Stimulated activated CD4-positive, alpha-beta T cell treated with anti-CD3 and anti-CD28 coated beads, Interleukin-1b, Interleukin-23, amount 100 ng/mL, for 4 hours (primary cell): ENCODE measurements around the gene HSF2BP.
"Not testable (repeated sequence)": the region's sequence is repeated elsewhere in the genome, so short reads cannot be mapped to it uniquely, and the experiment has no call there.

Experiments used
- DNase-seq, 2 donors: peaks; one replicate each; pipeline ENCODE4 v3.0.0-alpha.2; 2020; ENCODE audit warnings: low read depth in 2 of 2

Gene HSF2BP

DNA sequence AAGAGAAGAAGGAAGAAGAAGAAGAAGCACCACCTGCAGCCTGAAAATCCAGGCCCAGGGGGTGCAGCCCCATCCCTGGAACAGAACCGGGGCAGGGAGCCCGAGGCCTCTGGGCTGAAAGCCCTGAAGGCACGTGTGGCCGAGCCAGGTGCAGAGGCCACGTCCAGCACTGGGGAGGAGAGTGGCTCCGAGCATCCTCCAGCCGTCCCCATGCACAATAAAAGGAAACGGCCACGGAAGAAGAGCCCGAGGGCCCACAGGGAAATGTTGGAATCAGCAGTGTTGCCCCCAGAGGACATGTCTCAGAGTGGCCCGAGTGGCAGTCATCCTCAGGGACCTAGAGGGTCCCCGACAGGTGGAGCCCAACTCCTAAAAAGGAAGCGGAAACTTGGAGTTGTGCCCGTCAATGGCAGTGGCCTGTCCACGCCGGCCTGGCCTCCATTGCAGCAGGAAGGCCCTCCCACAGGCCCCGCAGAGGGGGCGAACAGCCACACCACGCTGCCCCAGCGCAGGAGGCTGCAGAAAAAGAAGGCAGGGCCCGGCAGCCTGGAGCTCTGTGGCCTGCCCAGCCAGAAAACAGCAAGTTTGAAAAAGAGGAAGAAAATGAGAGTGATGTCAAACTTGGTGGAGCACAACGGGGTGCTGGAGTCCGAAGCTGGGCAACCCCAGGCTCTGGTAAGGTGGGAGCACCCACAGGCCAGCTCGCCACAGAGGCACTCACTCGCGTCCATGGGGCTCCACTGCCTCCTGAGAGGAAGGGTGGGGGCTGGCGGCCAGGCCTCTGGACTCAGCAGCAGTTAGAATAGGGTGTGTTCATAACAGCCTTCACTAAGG lies 28.5 kb upstream of the HSF2BP start:
- no peak for DNase-seq

DNA sequence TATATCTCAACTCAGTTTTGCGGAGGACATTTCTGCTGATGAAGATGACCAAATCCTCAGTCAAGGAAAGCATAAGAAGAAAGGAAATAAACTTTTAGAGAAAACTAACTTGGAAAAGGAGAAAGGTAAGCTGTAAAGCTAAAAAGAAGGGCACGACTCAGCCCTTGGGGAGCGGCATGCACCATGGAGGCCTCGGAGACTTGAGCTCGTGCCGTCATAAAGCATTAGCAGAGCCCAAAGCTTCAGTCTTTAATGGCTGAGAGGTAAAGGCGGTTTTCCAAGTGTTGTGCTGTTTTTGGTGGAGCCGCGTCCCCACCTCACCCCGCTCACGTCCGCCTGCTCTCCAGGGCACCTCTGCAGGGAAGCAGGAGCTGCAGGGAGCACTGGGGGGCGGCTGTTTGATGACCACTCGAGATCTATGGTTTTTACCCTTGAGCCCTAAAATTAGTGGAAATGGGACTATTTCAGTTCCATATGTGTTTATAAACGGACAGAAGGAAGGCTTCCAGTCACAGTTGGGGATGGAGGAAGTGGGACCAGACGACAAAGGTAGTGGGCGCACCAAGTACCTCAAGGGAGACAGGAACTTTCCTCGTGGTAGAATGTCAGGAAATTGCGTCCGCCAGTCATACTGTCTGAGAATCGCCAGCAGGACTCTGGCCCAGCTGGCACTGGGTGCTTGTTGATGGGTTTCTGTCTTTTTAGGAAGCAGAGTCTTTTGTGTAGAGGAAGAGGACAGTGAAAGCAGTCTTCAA lies 27.7 kb upstream of the HSF2BP start:
- DNase-seq: no peak

DNA sequence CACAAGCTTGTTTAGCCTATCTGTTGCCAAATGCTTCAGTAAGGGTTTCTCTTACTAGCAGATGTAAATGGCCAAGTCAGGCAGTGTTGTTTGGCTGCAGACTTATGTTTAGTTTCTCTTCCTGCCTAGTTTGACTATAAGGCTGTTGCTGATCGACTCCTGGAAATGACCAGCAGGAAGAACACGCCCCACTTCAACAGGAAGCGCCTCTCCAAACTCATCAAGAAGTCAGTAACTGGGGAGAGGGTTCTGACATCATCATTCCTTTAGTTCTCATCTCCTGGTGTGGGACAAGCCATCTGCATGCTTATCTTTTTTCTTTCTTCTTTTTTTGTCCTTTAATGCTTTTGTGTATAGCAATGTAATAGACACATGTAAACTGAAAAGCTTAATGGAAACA lies 25.1 kb upstream of the HSF2BP start:
- no peak for DNase-seq

DNA sequence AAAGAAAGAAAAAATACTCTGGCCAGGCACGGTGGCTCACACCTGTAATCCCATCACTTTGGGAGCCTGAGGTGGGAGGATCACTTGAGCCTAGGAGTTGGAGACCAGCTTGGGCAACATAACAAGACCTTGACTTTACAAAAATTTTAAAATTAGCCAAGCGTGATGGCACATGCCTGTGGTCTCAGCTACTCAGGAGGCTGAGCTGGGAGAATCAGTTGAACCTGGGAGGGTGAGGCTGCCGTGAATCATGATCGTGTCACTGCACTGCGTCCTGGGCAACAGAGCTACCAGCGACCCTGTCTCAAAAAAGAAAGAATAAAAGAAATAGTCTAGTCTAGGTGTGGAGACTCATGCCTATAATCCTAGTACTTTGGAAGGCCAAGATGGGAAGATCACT lies 22.4 kb upstream of the HSF2BP start:
- DNase-seq: no peak

DNA sequence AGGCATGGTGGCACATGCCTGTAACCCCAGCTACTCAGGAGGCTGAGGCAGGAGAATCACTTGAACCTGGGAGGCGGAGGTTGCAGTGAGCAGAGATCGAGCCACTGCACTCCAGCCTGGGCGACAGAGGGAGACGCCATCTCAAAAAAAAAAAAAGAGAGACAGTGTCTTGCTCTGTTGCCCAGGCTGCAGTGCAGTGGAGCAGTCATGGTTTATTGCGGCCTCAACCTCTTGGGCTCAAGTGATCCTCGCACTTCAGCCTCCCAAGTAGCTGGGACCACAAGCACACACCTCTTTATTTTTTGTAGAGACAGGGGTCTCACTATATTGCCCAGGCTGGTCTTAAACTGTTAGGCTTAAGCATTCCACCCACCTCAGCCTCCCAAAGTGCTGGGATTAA lies 21.1 kb upstream of the HSF2BP start:
- not testable (repeated sequence) for DNase-seq

DNA sequence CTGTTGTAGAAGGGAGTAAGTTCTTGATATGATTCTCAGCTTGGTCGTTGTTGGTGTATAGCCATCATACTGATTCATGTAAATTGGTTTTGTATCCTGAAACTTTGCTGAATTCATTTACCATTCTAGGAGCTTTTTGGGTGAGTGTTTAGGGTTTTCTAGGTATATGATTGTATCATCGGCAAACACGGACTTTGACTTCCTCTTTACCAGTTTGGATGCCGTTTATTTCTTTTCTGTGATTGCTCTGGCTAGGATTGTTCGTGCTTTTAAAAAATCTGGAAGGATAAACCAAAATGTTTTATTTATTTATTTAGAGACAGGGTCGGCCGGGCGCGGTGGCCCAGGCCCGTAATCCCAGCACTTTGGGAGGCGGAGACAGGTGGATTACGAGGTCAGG lies 20.7 kb upstream of the HSF2BP start:
- DNase-seq: no peak

DNA sequence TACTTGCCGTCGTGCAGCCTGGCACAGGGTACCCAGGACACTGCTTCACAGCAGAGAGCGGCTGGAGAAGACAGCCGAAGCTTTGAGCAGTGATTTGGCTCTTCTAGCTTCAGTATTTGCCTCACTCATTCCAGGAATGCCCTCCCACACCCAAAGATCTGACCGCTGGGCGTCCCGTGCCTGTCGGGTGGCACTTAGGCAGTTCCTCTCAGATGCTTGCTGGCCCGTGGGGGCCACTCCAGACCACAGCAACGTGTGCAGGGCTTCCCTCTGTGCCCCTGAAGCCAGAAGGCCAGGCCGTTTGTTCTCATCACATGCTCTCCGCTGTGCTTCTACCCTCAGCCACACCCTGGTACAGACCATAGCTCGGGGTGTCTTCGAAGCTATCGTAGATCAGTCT lies 17.1 kb upstream of the HSF2BP start:
- no peak for DNase-seq

DNA sequence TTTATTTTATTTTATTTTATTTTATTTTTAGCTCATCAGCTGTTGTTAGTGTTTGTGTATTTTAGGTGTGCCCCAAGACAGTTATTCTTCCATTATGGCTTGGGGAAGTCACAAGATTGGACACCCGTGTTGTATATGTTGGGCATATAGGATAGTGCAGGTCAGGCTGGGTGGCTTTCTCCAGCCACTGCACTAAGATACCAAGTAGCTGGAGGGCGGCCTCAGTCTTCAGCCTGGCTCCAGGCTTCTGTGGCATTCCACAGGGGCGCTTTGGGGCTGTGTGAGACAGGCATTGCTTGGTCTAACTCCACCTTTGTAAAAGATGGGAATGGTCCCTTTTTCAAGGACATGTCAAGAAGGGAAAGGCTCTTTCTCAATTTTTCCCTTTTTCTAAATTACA lies 16.6 kb upstream of the HSF2BP start:
- no peak for DNase-seq

DNA sequence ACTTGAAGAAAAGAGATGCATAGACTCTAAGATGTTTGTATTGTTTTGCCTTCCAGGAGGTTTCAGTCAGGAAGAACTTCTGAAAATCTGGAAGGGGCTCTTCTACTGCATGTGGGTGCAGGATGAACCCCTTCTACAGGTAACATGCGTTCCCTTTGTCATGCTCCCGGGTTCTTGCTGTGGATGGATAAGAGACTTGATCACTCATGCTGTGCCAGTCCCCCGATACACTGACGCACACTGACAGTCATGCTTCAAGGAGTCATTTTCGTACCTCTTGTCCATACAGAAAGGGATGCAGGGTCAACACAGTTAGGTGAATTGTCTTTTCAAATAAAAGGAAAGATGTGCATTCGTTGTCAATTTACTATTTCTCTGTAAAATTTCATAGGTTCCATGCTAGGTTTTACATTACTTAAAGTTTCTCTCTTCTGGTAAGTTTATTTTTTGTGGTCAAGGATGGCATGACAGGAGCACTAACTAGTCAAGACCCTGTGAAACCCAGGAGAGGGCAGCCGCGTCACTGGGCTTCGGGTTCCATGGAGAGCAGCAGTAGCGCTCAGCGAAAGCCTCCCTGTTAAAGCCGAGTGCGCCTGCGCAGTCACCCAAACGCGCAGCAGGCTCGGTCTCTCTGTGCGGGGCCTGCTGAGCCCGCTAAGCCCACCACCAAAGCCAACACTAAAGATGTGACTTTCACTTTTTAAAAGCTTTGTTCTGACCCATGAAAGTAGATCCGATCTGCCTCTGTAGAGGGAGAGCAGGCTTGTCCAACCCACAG lies 10.7 kb upstream of the HSF2BP start:
- no peak for DNase-seq

DNA sequence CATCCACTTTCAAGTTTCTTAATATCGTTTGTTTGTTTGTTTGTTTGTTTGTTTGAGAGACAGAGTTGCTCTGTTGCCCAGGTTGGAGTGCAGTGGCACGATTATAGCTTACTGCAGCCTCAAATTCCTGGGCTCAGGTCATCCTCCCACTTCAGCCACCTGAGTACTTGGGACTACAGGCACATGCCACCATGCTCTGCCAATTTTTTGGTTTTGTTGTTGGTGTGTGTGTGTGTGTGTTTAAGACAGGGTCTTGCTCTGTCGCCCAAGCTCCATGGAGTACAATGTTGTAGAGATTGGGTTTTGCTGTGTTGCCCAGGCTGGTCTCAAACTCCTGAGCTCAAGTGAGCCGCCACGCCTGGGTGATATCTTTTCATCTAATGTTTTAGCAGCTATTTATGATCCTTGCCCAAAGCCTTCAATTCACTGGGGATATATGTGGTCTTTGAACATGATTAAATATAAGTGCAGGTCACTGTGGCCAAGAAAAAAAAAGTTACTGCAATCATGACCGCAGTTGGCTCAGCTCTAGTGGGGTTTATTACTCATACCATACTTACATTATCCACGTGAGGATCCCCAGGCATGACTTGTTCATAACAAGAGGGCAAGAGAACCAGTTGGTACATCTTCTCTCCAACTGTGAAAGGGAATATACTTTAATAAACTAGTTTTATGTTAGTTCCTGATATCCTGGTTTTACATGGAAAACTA lies 8.1 kb upstream of the HSF2BP start:
- DNase-seq: no peak

DNA sequence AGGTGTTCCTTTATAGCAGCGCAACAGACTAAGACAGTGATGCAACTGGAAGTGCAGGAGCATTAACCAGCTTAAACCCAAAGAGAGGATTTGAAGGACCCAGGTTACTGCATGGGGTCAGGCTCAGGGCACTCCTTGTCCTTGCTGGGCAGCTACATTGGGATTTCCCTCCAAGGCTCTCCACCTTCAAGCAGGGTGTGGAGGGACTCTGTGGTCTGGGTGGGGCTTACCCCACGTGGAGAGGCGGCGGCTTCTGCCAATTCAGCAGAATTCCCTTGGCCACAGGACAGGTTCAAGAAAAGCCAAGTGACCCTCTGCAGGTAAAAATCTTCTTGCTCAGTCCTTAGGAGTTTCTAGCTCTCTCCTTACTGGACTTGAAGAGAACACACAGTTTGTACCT lies 6.6 kb upstream of the HSF2BP start:
- no peak for DNase-seq

DNA sequence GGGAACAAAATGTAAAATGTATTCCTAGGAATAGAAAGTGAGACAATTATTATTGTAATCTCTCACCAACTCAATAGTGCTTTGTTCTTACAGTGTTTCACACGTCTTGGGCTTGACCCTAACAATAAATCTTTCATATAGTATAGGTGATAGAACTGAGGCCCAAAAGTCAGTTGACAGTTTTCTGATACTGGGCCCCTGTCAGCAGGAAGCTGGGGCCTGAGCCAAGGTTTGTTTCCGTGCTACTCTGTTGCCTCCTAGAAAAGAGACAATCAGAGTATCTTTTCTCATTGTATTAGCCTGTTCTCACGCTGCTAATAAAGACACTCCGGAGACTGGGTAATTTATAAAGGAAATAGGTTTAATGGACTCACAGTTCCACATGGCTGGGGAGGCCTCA lies 5.1 kb upstream of the HSF2BP start:
- DNase-seq: no peak

DNA sequence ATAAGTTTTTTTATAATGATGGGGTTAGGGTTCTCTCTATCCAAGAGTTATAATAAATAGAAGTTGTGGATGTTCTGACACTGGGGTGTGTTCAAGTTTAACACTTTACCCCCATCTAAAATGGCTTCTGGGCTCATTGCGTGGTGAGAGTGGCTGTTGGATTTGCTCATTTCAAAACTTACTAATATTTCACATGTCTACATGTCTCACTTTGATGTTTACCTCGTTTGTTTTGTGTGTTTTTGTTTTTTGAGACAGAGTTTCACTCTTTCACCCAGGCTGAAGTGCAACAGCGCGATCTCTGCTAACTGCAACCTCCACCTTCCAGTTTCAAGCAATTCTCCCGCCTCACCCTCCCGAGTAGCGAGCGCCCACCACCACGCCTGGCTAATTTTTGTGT lies 3.7 kb upstream of the HSF2BP start:
- DNase-seq: no peak

DNA sequence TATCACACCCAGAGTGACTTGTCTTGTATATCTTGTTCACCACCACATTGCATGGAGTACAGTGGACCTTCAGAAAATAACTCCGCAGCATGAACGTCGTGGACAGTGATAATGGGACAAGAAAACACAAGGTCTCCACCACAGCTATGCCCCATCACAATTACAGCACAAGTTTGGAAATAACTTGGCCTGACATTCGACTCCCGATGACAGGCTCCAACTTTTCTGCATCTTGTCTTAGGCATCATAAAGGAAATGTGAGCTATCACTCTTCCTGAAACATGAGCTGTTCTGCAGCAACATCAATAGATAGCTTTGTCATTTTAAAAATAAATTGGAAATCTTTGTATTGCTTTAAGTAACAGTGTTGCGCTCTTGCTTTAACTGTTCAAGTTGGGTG lies 3.0 kb upstream of the HSF2BP start:
- no peak for DNase-seq

DNA sequence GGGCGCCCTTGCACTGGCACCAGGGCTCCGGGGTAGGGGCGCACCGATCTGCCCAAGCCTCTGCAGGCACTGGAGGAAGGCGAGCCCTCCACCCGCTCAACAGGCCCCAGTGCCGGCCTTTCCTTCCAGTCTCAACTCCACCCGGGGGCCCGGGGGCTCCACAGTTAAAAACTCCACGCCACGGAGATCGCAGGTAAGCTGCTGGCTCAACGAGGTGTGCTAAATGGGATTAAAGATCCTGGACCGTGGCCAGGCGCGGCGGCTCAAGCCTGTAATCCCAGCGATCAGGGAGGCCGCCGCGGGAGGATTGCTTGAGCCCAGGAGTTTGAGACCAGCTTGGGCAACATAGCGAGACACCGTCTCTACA lies 536 bp downstream of the HSF2BP start:
- DNase-seq: no peak

DNA sequence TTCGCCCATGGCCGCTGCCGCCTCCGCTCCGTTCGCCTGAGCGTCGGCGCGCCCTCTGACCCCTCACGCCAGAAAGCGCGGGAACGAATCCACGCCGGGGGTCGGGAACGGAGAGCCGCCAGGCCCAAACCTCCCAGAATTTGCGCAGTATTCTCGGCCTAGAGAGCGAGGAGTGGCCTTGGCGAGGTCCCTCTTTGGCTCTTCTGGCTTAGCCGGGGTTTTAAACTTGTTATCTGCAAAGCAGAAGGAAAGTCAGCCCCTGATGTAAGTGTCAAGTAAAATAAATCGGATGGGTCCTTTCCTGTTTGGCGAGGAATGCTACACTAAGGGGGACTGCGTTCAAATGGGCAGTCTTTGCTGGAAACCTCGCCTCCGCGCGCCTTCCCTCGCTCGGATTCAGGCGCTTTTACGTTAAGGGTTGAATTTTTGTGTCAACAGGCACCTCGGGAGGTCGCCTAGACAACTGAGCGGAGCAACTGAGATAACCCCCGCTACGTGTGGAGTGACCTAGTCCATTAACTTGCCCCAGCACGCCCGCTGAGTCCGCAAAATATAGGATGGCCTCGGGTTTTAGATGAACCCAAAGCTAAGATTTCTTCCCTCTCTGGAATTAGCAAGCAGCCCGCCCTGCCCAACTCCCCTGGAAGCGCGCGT lies 1.1 kb downstream of the HSF2BP start:
- no peak for DNase-seq

DNA sequence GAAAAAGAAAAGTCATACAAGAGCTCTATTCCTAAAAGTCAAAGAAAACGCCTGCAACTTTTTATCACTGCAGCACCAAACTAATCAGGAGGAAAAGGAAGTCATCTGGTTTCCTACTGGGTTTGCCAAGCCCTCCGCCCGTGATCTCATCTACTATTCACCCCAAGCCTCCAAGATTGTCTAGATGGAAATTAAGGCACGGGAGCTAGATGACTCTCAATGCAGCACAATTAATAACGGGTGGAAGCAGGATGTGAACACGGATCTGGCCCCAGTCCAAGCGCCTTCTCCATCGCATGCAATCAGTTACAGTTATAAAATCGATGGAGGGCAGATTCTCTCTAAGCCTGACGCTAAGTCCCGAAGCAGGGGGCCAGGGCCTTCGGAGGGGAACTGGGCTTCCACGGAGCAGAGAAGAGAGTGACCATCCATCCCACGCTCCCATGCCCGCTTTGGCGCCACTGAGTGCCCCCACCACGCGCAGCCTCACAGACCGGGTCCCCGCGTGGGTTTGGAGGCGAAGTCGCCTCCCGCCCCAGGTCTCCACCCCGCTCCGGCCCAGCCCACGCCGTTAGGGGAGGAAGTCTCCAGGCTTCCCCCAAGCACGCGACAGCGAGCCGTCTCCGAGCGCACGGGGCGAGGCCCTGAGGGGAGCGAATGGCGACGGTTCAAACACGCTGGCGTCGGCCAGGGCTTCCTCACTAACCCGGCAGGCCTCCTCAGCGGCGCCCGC lies 1.8 kb downstream of the HSF2BP start:
- no peak for DNase-seq

DNA sequence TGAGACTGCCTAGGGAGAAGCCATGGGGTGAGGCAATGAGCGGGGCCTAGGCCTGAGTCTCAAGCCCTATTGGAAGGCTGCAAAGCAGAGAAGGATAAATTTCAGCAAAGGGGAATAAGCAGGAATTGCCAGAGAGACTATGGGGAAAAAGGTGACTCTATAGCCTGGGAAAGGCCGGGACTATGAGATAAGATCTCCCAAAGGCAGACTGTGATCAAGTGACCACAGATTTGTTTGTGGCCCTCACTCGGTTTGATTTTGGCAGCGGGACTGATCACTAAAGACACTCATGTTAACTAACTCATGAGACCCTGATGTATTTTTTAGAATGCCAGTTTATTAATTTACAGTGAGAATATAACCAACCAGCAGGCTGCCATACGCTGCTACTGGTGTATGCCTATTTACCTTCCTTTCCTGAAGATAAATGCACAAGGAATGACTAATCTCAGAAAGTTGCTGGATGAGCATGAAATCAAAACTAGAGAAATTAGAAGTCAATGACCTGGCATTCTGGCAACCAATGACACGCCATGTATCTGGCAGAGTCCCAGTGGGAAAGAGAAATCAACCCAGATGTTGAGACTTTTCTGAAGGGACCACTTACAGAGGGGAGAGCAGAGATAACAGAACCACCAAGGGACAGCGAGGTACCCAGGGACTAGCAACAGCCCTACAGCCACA lies 4.3 kb downstream of the HSF2BP start:
- no peak for DNase-seq

DNA sequence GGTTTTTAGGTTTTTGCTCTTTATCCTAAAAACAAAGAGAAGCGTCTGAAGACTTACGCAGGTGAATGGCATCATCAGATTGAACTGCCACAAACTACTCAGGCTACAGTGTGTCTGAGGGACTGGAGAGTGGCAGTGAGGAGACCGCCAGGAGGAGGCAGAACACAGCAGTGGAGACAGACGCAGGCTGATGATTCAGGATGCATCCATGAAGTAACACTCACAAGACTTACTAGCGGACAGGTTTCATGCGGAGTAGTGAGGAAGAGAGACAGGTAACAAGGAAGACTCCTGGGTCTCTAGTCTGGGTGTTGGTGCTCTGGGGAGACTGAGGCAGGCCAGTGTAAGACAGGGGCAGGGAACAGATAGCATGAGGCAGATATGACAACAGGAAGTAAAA lies 5.7 kb downstream of the HSF2BP start:
- DNase-seq: no peak

DNA sequence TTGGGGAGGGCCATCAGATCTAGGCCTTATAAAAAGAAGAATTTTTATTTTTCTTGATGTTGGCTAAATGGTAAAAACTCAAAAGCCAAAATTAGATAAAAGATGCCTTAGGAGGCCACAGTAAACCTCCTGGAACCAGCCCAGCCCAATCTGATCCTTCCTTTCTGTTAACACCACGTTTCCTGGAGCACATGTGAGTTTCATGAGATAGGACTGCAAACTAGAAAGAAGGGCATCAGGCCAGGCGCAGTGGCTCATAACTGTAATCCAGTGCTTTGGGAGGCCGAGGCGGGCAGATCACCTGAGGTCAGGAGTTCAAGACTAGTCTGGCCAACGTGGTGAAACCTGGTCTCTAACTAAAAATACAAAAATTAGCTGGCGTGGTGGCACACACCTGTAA lies 6.7 kb downstream of the HSF2BP start:
- no peak for DNase-seq
